ENCODE results near the gene RGMB. TPM values are rescaled to one million over a fixed set of nuclear protein-coding genes. Genes with fewer than 3 reads are reported as not detected.

The RGMB gene
- total and polyA plus RNA-seq, 2 of the 13 experiments (the other 11 are each of a cell fraction or from before 2014, with no cell fraction given): 3.0 to 3.8 TPM

DNA sequence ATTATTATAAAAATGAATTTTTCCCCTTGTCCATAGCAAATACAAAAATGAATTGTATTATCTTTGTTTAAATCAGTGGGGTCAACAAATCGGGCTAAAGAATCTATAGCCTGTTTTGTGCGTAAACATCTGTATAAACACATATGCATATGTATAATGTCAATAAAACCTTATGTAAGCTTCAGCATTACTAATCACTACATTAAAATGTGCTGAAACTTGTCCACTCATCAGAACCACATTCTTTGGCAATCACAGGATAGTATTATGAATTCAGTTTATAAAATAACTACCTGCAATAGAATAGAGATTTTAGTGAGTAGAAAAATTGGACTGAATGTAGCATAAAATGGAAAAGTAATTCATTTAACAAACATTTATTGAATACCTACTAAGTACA is 30.6 kb downstream of the RGMB start:
- POLR2A ChIA-PET: no interaction called here

GRCh38 chr5:98805070-98805469 is 31.6 kb downstream of the RGMB start:
- ChIA-PET POLR2A (no interaction called here), CTCF (ENCODE audit: low intra/inter-chr PET ratio, low total read pairs) (no interaction called here)
- Histone ChIP-seq H3K4me2 (ENCODE audit: low read depth, low read length) (no peak overlapping the region), H3K27me3 (ENCODE audit: control insufficient read depth in 1 of 2, insufficient read depth in 2 of 2, low read length in 2 of 2) (no peaks in the 10 kb centered on the region), H3K36me3 (replicated peaks in 1 of 2; ENCODE audit: control insufficient read depth in 1 of 2, insufficient read depth in 2 of 2, low read length in 2 of 2) (no peaks in the 10 kb centered on the region), H3K9me3 (ENCODE audit: low read length) (peaks cover 22% of the 10 kb centered on the region), H3K4me3 (replicated peaks in 1 of 3; ENCODE audit: insufficient read depth in 1 of 3, low read depth in 2 of 3, low read length in 3 of 3) (no peak overlapping the region), H3K27ac (ENCODE audit: extremely low read length, insufficient read depth, low read length) (no peak overlapping the region), H3K9ac (ENCODE audit: insufficient read depth, low read depth, low read length) (no peak overlapping the region), H3K79me2 (ENCODE audit: insufficient read depth, low read length) (no peaks in the 10 kb centered on the region), H3K4me1 (ENCODE audit: insufficient read depth, low read length) (no peaks in the 10 kb centered on the region), H4K20me1 (ENCODE audit: insufficient read depth, low read length) (no peaks in the 10 kb centered on the region), H2AFZ (ENCODE audit: low read length) (no peak overlapping the region)
- WGBS (ENCODE audit: low lambda C conversion rate): 0% methylated on average over 1 of the region's 1 CpG
- intact Hi-C loops (cut with micrococcal nuclease; ENCODE audit: unreplicated experiment) (no loop called here), in situ Hi-C loops (cut with HindIII; ENCODE audit: extremely low pct_ligation_motif_present, low pct_unique_long_range_greater_than_20kb) (no loop called here)
- DNase-seq (ENCODE audit: low spot score): no peak
- FAIRE-seq: no peak
- BruUV-seq (replicated peaks): no TSS peak
- ATAC-seq: no peak
- TF ChIP-seq ZNF3 (CRISPR knock-in tag; IDR thresholded peaks at IDR 0.05): no peak
- TF ChIP-seq ZNF891 (CRISPR knock-in tag; IDR thresholded peaks at IDR 0.05): no peak
- no peak for TF ChIP-seq ATF3 (CRISPR knock-in tag; IDR thresholded peaks at IDR 0.05)
- no peak for TF ChIP-seq SMYD3 (CRISPR knock-in tag; IDR thresholded peaks at IDR 0.05)
- no peak for TF ChIP-seq ZNF30 (CRISPR knock-in tag; IDR thresholded peaks at IDR 0.05)
- no peak for TF ChIP-seq MBNL3 (CRISPR knock-in tag; conservative IDR thresholded peaks at IDR 0.05)
- no peak for TF ChIP-seq ZNF598 (CRISPR knock-in tag; IDR thresholded peaks at IDR 0.05; ENCODE audit: borderline replicate concordance)
- TF ChIP-seq, protein P1, sequence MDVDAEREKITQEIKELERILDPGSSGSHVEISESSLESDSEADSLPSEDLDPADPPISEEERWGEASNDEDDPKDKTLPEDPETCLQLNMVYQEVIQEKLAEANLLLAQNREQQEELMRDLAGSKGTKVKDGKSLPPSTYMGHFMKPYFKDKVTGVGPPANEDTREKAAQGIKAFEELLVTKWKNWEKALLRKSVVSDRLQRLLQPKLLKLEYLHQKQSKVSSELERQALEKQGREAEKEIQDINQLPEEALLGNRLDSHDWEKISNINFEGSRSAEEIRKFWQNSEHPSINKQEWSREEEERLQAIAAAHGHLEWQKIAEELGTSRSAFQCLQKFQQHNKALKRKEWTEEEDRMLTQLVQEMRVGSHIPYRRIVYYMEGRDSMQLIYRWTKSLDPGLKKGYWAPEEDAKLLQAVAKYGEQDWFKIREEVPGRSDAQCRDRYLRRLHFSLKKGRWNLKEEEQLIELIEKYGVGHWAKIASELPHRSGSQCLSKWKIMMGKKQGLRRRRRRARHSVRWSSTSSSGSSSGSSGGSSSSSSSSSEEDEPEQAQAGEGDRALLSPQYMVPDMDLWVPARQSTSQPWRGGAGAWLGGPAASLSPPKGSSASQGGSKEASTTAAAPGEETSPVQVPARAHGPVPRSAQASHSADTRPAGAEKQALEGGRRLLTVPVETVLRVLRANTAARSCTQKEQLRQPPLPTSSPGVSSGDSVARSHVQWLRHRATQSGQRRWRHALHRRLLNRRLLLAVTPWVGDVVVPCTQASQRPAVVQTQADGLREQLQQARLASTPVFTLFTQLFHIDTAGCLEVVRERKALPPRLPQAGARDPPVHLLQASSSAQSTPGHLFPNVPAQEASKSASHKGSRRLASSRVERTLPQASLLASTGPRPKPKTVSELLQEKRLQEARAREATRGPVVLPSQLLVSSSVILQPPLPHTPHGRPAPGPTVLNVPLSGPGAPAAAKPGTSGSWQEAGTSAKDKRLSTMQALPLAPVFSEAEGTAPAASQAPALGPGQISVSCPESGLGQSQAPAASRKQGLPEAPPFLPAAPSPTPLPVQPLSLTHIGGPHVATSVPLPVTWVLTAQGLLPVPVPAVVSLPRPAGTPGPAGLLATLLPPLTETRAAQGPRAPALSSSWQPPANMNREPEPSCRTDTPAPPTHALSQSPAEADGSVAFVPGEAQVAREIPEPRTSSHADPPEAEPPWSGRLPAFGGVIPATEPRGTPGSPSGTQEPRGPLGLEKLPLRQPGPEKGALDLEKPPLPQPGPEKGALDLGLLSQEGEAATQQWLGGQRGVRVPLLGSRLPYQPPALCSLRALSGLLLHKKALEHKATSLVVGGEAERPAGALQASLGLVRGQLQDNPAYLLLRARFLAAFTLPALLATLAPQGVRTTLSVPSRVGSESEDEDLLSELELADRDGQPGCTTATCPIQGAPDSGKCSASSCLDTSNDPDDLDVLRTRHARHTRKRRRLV (CRISPR knock-in tag; IDR thresholded peaks at IDR 0.05): no peak
- TF ChIP-seq MATR3 (CRISPR knock-in tag; IDR thresholded peaks at IDR 0.05): no peak
- no peak for TF ChIP-seq EP300 (IDR thresholded peaks at IDR 0.05; ENCODE audit: low read depth in 2 of 2, low read length in 2 of 2)
- no peak for TF ChIP-seq EP300 (CRISPR knock-in tag; IDR thresholded peaks at IDR 0.05; ENCODE audit: borderline replicate concordance)
- TF ChIP-seq MTA1 (CRISPR knock-in tag; IDR thresholded peaks at IDR 0.05; ENCODE audit: borderline replicate concordance): no peak
- TF ChIP-seq, protein P2, sequence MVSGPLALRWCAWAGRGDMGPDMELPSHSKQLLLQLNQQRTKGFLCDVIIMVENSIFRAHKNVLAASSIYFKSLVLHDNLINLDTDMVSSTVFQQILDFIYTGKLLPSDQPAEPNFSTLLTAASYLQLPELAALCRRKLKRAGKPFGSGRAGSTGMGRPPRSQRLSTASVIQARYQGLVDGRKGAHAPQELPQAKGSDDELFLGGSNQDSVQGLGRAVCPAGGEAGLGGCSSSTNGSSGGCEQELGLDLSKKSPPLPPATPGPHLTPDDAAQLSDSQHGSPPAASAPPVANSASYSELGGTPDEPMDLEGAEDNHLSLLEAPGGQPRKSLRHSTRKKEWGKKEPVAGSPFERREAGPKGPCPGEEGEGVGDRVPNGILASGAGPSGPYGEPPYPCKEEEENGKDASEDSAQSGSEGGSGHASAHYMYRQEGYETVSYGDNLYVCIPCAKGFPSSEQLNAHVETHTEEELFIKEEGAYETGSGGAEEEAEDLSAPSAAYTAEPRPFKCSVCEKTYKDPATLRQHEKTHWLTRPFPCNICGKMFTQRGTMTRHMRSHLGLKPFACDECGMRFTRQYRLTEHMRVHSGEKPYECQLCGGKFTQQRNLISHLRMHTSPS (CRISPR knock-in tag; IDR thresholded peaks at IDR 0.05; ENCODE audit: low read depth): no peak

More for the DNA sequence above, 30.6 kb downstream of the RGMB start:
- ATAC-seq (no peak), FAIRE-seq (no peak), DNase-seq (ENCODE audit: low spot score) (no peak)
- BruUV-seq (replicated peaks): no TSS peak
- no peak overlapping the region for H3K27ac ChIP-seq (ENCODE audit: extremely low read length, insufficient read depth, low read length)
- 41% methylated on average over 2 of the region's 2 CpGs for WGBS (ENCODE audit: low lambda C conversion rate)
- no peak overlapping the region for H2AFZ ChIP-seq (ENCODE audit: low read length)
- H4K20me1 ChIP-seq (ENCODE audit: insufficient read depth, low read length): no peaks in the 10 kb centered on the region
- H3K4me2 ChIP-seq (ENCODE audit: low read depth, low read length): no peak overlapping the region
- CTCF ChIA-PET (ENCODE audit: low intra/inter-chr PET ratio, low total read pairs): no interaction called here
- no peaks in the 10 kb centered on the region for H3K79me2 ChIP-seq (ENCODE audit: insufficient read depth, low read length)
- no peaks in the 10 kb centered on the region for H3K36me3 ChIP-seq (replicated peaks in 1 of 2; ENCODE audit: control insufficient read depth in 1 of 2, insufficient read depth in 2 of 2, low read length in 2 of 2)
- TF ChIP-seq SP5 (CRISPR knock-in tag; IDR thresholded peaks at IDR 0.05; ENCODE audit: borderline replicate concordance, low read depth): no peak
- H3K4me1 ChIP-seq (ENCODE audit: insufficient read depth, low read length): no peaks in the 10 kb centered on the region
- no peak overlapping the region for H3K4me3 ChIP-seq (replicated peaks in 1 of 3; ENCODE audit: insufficient read depth in 1 of 3, low read depth in 2 of 3, low read length in 3 of 3)
- in situ Hi-C loops (cut with HindIII; ENCODE audit: extremely low pct_ligation_motif_present, low pct_unique_long_range_greater_than_20kb): no loop called here
- H3K27me3 ChIP-seq (ENCODE audit: control insufficient read depth in 1 of 2, insufficient read depth in 2 of 2, low read length in 2 of 2): no peaks in the 10 kb centered on the region
- H3K9ac ChIP-seq (ENCODE audit: insufficient read depth, low read depth, low read length): no peak overlapping the region
- intact Hi-C loops (cut with micrococcal nuclease; ENCODE audit: unreplicated experiment): no loop called here
- H3K9me3 ChIP-seq (ENCODE audit: low read length): peaks cover 22% of the 10 kb centered on the region

Data from HepG2 (cell line).